GM12878 (cell line): Measurements from ENCODE around the gene LRP4. TPM values are rescaled to one million over a fixed set of nuclear protein-coding genes. Genes with fewer than 3 reads are reported as not detected.

Source experiments
- ATAC-seq: fragments of 200-7000 bp; cut with Tn5 transposase; 3 replicates; pipeline ENCODE4 v1.9.1; 2020; ENCODE audit warnings: mild to moderate bottlenecking, moderate library complexity
- BruUV-seq: library from RNA; stranded (reverse); fragments of 400-500 nt; replicated peaks from 2 replicates; lab custom pipeline; 2021; lab: Mats Ljungman, UMichigan
- CTCF ChIA-PET: fragments of 300-600 bp; sonication (Branson Sonifier 250); formaldehyde crosslinking; extraction: SDS; loops from one replicate; lab custom pipeline; 2021; ENCODE audit warnings: inconsistent platforms; lab: Yijun Ruan, JAX
- POLR2A ChIA-PET: fragments of 350-600 bp; formaldehyde crosslinking; extraction: SDS; loops from one replicate; lab custom pipeline; 2021; ENCODE audit warnings: inconsistent platforms; lab: Charles Lee
- RAD21 ChIA-PET: fragments of 300-600 bp; sonication (Branson Sonifier 250); formaldehyde crosslinking; loops from one replicate; lab custom pipeline; 2023; ENCODE audit warnings: antibody characterized with exemption; ENCODE audit not compliant: unreplicated experiment; lab: Charles Lee
- SMC1A ChIA-PET: fragments of 300-600 bp; sonication (Branson Sonifier 250); formaldehyde crosslinking; loops from one replicate; lab custom pipeline; 2023; ENCODE audit not compliant: unreplicated experiment, uncharacterized antibody; lab: Charles Lee
- DNase-seq: peaks from one replicate; pipeline ENCODE4 v3.0.0-alpha.2; 2011; ENCODE audit warnings: low read depth, low spot score
- FAIRE-seq: peaks from 3 replicates; lab custom pipeline; 2011; peaks lifted over from hg19 to GRCh38; lab: Jason Lieb, UNC
- H2AFZ ChIP-seq: 2 replicates; pipeline ENCODE4 v1.6.0; 2011; ENCODE audit warnings: low read depth, low read length, control low read depth; ENCODE audit not compliant: control insufficient read depth
- H3K27ac ChIP-seq: 2 replicates; pipeline ENCODE4 v1.5.1; 2011; ENCODE audit warnings: control low read depth; ENCODE audit not compliant: control insufficient read depth, insufficient read depth
- H3K27me3 ChIP-seq, 2 experiments: replicated peaks in 1 of 2; 2 replicates each; pipeline versions ENCODE4 v1.6.0 to v1.6.1; 2011; ENCODE audit warnings: low read length in 1 of 2; ENCODE audit not compliant: control insufficient read depth in 2 of 2, insufficient read depth in 2 of 2
- H3K36me3 ChIP-seq, 2 experiments: 2 replicates each; pipeline ENCODE4 v1.5.1; 2011; ENCODE audit warnings: low read length in 1 of 2; ENCODE audit not compliant: control insufficient read depth in 2 of 2, insufficient read depth in 2 of 2
- H3K4me1 ChIP-seq: 2 replicates; pipeline ENCODE4 v1.6.1; 2011; ENCODE audit warnings: mild to moderate bottlenecking, low read length, moderate library complexity, mixed read lengths; ENCODE audit not compliant: control insufficient read depth, insufficient read depth
- H3K4me2 ChIP-seq: 2 replicates; pipeline ENCODE4 v1.6.0; 2011; ENCODE audit warnings: control low read depth; ENCODE audit not compliant: control insufficient read depth, insufficient read depth
- H3K4me3 ChIP-seq: fragments of 200-600 bp; sonication (generic); 2 replicates; pipeline ENCODE4 v1.5.1; 2016
- H3K79me2 ChIP-seq: 2 replicates; pipeline ENCODE4 v1.6.0; 2011; ENCODE audit warnings: low read length; ENCODE audit not compliant: control insufficient read depth, insufficient read depth
- H3K9ac ChIP-seq: 2 replicates; pipeline ENCODE4 v1.8.0; 2011; ENCODE audit warnings: low read length, control low read depth, mixed read lengths; ENCODE audit not compliant: control insufficient read depth, insufficient read depth
- H3K9me3 ChIP-seq: replicated peaks from 3 replicates; pipeline ENCODE4 v1.5.1; 2011; ENCODE audit warnings: mild to moderate bottlenecking, low read length; ENCODE audit not compliant: control insufficient read depth, insufficient read depth
- H4K20me1 ChIP-seq: 2 replicates; pipeline ENCODE4 v1.6.0; 2011; ENCODE audit not compliant: control insufficient read depth, insufficient read depth
- ATF7 ChIP-seq: fragments of 450-650 bp; IDR thresholded peaks from 2 replicates; pipeline ENCODE4 v1.6.1; 2016; ENCODE audit warnings: low read depth, mild to moderate bottlenecking
- CBX5 ChIP-seq: sonication (generic); IDR thresholded peaks from 2 replicates; pipeline ENCODE4 v1.6.1; 2016; ENCODE audit warnings: low read depth, moderate library complexity, mild to moderate bottlenecking, inconsistent platforms
- FOXK2 ChIP-seq: fragments of 450-650 bp; IDR thresholded peaks from 2 replicates; pipeline ENCODE4 v1.6.1; 2017; ENCODE audit warnings: mild to moderate bottlenecking, moderate library complexity
- MEF2B ChIP-seq: fragments of 450-650 bp; IDR thresholded peaks from 2 replicates; pipeline ENCODE4 v1.6.1; 2018; ENCODE audit warnings: mild to moderate bottlenecking, moderate library complexity; ENCODE audit not compliant: partially characterized antibody, poor library complexity, severe bottlenecking
- NFIC ChIP-seq: IDR thresholded peaks from 2 replicates; pipeline ENCODE4 v1.6.1; 2012; ENCODE audit warnings: low read depth, mild to moderate bottlenecking, inconsistent platforms, low read length, moderate library complexity
- PML ChIP-seq: IDR thresholded peaks from 2 replicates; pipeline ENCODE4 v1.6.1; 2012; ENCODE audit warnings: low read length, inconsistent platforms
- POLR2AphosphoS2 ChIP-seq: IDR thresholded peaks from 2 replicates; pipeline ENCODE4 v1.6.1; 2011; ENCODE audit warnings: low read depth, mild to moderate bottlenecking, low read length, improper control_type of control experiment, moderate library complexity
- RB1 ChIP-seq: fragments of 450-650 bp; formaldehyde crosslinking; IDR thresholded peaks from 2 replicates; pipeline ENCODE4 v1.6.1; 2017; ENCODE audit warnings: mild to moderate bottlenecking, borderline replicate concordance
- RBBP5 ChIP-seq: fragments of 200-600 bp; sonication (generic); conservative IDR thresholded peaks from 2 replicates; pipeline ENCODE4 v1.6.1; 2016
- SMARCA5 ChIP-seq: fragments of 450-650 bp; IDR thresholded peaks from 2 replicates; pipeline ENCODE4 v1.6.1; 2017; ENCODE audit warnings: mild to moderate bottlenecking
- SREBF2 ChIP-seq: IDR thresholded peaks from 2 replicates; pipeline ENCODE4 v1.6.1; 2012; ENCODE audit warnings: mild to moderate bottlenecking, low read length
- STAT1 ChIP-seq: fragments of 450-650 bp; conservative IDR thresholded peaks from 2 replicates; pipeline ENCODE4 v1.6.1; 2014; ENCODE audit warnings: antibody characterized with exemption, mild to moderate bottlenecking
- STAT3 ChIP-seq: IDR thresholded peaks from 2 replicates; pipeline ENCODE4 v1.6.1; 2011; ENCODE audit warnings: low read depth, low read length, improper control_type of control experiment
- TCF3 ChIP-seq: IDR thresholded peaks from 2 replicates; pipeline ENCODE4 v1.6.1; 2012; ENCODE audit warnings: low read depth, mild to moderate bottlenecking, low read length, borderline replicate concordance; ENCODE audit not compliant: insufficient read depth
- WGBS: methylation state at CpG from one replicate; pipeline ENCODE4 v1.1.6; 2016; ENCODE audit warnings: low lambda C conversion rate; ENCODE audit not compliant: insufficient replicate concordance, insufficient coverage; ENCODE audit errors: missing lambda C conversion rate; 5-methylcytosine and 5-hydroxymethylcytosine counted together
- in situ Hi-C: fragments of 300-500 bp; cut with MboI; formaldehyde crosslinking; loops from 9 replicates; pipeline ENCODE4 v1.14.3; 2018; ENCODE audit warnings: mixed read lengths
- intact Hi-C: fragments of 100-400 bp; cut with micrococcal nuclease; formaldehyde crosslinking; loops from one replicate; pipeline ENCODE4 v1.14.2; 2022; ENCODE audit not compliant: unreplicated experiment
- polyA plus RNA-seq, 11 experiments: library from polyadenylated mRNA; depleted of rRNA in 4 of 11; unstranded in 6 of 11; stranded (reverse) in 5 of 11; fragments of >200 nt; fragmentation: Nextera tagmentation in 4 of 11; fragmentation: Illumina TruSeq in 1 of 11; extraction: Ambion mirVana in 4 of 11; extraction: Trizol in 1 of 11; gene quantifications; 1 replicate in 1 of 11; 2 replicates in 10 of 11; pipeline versions ENCODE4 v1.2.1 to v1.2.3, GENCODE V29; 2011 to 2016; ENCODE audit warnings: inconsistent platforms in 2 of 11, missing spikeins in 2 of 11, low read depth in 1 of 11
- total RNA-seq, 4 experiments: library from RNA; depleted of rRNA in 3 of 4; stranded (reverse); fragments of >200 nt in 3 of 4; fragmentation: Illumina TruSeq in 1 of 4; extraction: Trizol in 1 of 4; gene quantifications; 2 replicates each; pipeline versions ENCODE4 v1.2.1 to v1.2.3, GENCODE V29; 2013 to 2021
- TF ChIP-seq, protein P1 (sequence below): IDR thresholded peaks from 2 replicates; pipeline ENCODE4 v1.6.1; 2012; ENCODE audit warnings: low read depth, low read length, improper control_type of control experiment
- TF ChIP-seq, protein P2 (sequence below): IDR thresholded peaks from 2 replicates; pipeline ENCODE4 v1.6.1; 2011; ENCODE audit warnings: borderline replicate concordance, low read depth, mild to moderate bottlenecking, moderate library complexity, mixed read lengths, low read length; ENCODE audit not compliant: insufficient read depth; ENCODE audit errors: extremely low read length
- TF ChIP-seq, protein P3 (sequence below): fragments of 150-350 bp; IDR thresholded peaks from 2 replicates; pipeline ENCODE4 v1.6.1; 2016; ENCODE audit warnings: low read depth, low read length
- TF ChIP-seq, protein P4 (sequence below): fragments of 450-650 bp; IDR thresholded peaks from 2 replicates; pipeline ENCODE4 v1.6.1; 2014; ENCODE audit warnings: mild to moderate bottlenecking

Gene LRP4
- total and polyA plus RNA-seq, 10 of the 15 experiments (the other 5 are each of a cell fraction or from before 2014, with no cell fraction given), result under 0.01 to 0.06 (median 0.03) TPM; not detected in 6

DNA sequence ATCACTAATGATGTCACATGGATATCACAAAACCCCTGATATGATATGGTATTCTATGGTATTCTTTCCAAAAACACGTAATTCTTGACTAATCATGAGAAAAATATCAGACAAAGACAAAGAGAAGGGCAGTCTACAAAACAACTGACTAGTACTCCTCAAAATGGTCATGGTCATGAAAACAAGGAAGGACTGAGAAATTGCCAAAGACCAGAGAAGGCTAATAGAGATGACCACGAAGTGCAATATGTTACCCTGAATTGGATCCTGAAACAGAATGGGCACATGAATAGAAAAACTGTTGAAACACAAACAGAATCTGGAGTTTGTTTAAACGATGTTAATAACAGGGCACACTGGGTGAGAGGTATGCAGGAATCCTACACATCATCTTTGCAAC lies 82.5 kb downstream of the LRP4 start:
- RAD21 ChIA-PET, result no interaction called here
- WGBS, result 91% methylated on average over 3 of the region's 3 CpGs
- POLR2A ChIA-PET, result no interaction called here
- in situ Hi-C loops, result no loop called here
- SMC1A ChIA-PET, result interaction anchor here (0.7 to 0.9 kb wide), 2 partner anchors 8 to 14 kb away, joined by 3 to 4 read pairs; no protein-coding TSS in a partner anchor
- no peak for DNase-seq
- no peak overlapping the region for H3K4me3 ChIP-seq
- peaks cover 88% of the 10 kb centered on the region for H3K79me2 ChIP-seq
- H4K20me1 ChIP-seq, result no peaks in the 10 kb centered on the region
- TF ChIP-seq NFIC (no peak), SREBF2 (no peak), POLR2AphosphoS2 (no peak), TCF3 (no peak), STAT1 (no peak), RBBP5 (no peak), ATF7 (no peak), RB1 (no peak), FOXK2 (no peak), CBX5 (no peak), SMARCA5 (no peak), STAT3 (no peak), MEF2B (no peak), PML (no peak)
- TF ChIP-seq, protein P1, sequence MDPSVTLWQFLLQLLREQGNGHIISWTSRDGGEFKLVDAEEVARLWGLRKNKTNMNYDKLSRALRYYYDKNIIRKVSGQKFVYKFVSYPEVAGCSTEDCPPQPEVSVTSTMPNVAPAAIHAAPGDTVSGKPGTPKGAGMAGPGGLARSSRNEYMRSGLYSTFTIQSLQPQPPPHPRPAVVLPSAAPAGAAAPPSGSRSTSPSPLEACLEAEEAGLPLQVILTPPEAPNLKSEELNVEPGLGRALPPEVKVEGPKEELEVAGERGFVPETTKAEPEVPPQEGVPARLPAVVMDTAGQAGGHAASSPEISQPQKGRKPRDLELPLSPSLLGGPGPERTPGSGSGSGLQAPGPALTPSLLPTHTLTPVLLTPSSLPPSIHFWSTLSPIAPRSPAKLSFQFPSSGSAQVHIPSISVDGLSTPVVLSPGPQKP, result no peak
- TF ChIP-seq, protein P2, sequence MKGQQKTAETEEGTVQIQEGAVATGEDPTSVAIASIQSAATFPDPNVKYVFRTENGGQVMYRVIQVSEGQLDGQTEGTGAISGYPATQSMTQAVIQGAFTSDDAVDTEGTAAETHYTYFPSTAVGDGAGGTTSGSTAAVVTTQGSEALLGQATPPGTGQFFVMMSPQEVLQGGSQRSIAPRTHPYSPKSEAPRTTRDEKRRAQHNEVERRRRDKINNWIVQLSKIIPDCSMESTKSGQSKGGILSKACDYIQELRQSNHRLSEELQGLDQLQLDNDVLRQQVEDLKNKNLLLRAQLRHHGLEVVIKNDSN, result no peak
- TF ChIP-seq, protein P3, sequence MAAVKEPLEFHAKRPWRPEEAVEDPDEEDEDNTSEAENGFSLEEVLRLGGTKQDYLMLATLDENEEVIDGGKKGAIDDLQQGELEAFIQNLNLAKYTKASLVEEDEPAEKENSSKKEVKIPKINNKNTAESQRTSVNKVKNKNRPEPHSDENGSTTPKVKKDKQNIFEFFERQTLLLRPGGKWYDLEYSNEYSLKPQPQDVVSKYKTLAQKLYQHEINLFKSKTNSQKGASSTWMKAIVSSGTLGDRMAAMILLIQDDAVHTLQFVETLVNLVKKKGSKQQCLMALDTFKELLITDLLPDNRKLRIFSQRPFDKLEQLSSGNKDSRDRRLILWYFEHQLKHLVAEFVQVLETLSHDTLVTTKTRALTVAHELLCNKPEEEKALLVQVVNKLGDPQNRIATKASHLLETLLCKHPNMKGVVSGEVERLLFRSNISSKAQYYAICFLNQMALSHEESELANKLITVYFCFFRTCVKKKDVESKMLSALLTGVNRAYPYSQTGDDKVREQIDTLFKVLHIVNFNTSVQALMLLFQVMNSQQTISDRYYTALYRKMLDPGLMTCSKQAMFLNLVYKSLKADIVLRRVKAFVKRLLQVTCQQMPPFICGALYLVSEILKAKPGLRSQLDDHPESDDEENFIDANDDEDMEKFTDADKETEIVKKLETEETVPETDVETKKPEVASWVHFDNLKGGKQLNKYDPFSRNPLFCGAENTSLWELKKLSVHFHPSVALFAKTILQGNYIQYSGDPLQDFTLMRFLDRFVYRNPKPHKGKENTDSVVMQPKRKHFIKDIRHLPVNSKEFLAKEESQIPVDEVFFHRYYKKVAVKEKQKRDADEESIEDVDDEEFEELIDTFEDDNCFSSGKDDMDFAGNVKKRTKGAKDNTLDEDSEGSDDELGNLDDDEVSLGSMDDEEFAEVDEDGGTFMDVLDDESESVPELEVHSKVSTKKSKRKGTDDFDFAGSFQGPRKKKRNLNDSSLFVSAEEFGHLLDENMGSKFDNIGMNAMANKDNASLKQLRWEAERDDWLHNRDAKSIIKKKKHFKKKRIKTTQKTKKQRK, result no peak
- TF ChIP-seq, protein P4, sequence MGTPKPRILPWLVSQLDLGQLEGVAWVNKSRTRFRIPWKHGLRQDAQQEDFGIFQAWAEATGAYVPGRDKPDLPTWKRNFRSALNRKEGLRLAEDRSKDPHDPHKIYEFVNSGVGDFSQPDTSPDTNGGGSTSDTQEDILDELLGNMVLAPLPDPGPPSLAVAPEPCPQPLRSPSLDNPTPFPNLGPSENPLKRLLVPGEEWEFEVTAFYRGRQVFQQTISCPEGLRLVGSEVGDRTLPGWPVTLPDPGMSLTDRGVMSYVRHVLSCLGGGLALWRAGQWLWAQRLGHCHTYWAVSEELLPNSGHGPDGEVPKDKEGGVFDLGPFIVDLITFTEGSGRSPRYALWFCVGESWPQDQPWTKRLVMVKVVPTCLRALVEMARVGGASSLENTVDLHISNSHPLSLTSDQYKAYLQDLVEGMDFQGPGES, result no peak
- no TSS peak for BruUV-seq
- intact Hi-C loops, result no loop called here
- H3K27me3 ChIP-seq, result no peaks in the 10 kb centered on the region
- H3K27ac ChIP-seq, result no peak overlapping the region
- no peak overlapping the region for H3K4me2 ChIP-seq
- H2AFZ ChIP-seq, result no peak overlapping the region
- no peaks in the 10 kb centered on the region for H3K4me1 ChIP-seq
- CTCF ChIA-PET, result no interaction called here
- FAIRE-seq, result no peak
- no peak overlapping the region for H3K9ac ChIP-seq
- no peaks in the 10 kb centered on the region; a peak in 1 of 4 replicates for H3K36me3 ChIP-seq
- no peak for ATAC-seq
- H3K9me3 ChIP-seq, result no peaks in the 10 kb centered on the region
